Thyroid gland (tissue), 4 donors: ENCODE data around the gene C16orf86. TPM values are rescaled to one million over a fixed set of nuclear protein-coding genes. Genes with fewer than 3 reads are reported as not detected.
"Not testable (repeated sequence)": the region's sequence is repeated elsewhere in the genome, so short reads cannot be mapped to it uniquely, and the experiment has no call there.

Source experiments
- DNase-seq, 2 donors: peaks; one replicate each; pipeline ENCODE4 v3.0.0-alpha.2; 2019
- H3K27ac ChIP-seq, 3 donors: fragments of 200-600 bp; sonication (generic); 1 replicate in 2 of 3; 2 replicates in 1 of 3; pipeline ENCODE4 v1.5.1; 2016 to 2019; ENCODE audit warnings: mild to moderate bottlenecking in 1 of 3, moderate library complexity in 1 of 3
- H3K27me3 ChIP-seq: fragments of 200-600 bp; sonication (generic); one replicate; pipeline ENCODE4 v1.5.1; 2019
- H3K36me3 ChIP-seq, 2 donors: fragments of 200-600 bp; sonication (generic); one replicate each; pipeline ENCODE4 v1.5.1; 2016 to 2019
- H3K4me1 ChIP-seq, 2 donors: fragments of 200-600 bp; sonication (generic); one replicate each; pipeline ENCODE4 v1.5.1; 2017 to 2019
- H3K4me3 ChIP-seq, 3 donors: fragments of 200-600 bp; sonication (generic); replicated peaks in 1 of 3; 1 replicate in 2 of 3; 2 replicates in 1 of 3; pipeline ENCODE4 v1.5.1; 2016; ENCODE audit warnings: mild to moderate bottlenecking in 1 of 3
- H3K9me3 ChIP-seq: fragments of 200-600 bp; sonication (generic); one replicate; pipeline ENCODE4 v1.5.1; 2017
- CTCF ChIP-seq, 6 experiments: fragments of 200-600 bp in 3 of 6; fragments of 450-650 bp in 3 of 6; sonication (generic) in 3 of 6; IDR thresholded peaks; one replicate each; pipeline ENCODE4 v1.5.1; 2016 to 2019; ENCODE audit warnings: antibody characterized with exemption in 6 of 6, mild to moderate bottlenecking in 2 of 6, inconsistent platforms in 1 of 6, moderate library complexity in 1 of 6
- POLR2A ChIP-seq, 2 donors: fragments of 450-650 bp; IDR thresholded peaks; one replicate each; pipeline ENCODE4 v1.6.1; 2017; ENCODE audit warnings: antibody characterized with exemption in 2 of 2, mild to moderate bottlenecking in 2 of 2, moderate library complexity in 1 of 2
- WGBS, 2 donors: methylation state at CpG; one replicate each; pipeline ENCODE4 v1.1.5; 2017; 5-methylcytosine and 5-hydroxymethylcytosine counted together
- intact Hi-C: fragments of 100-400 bp; cut with DNase I; formaldehyde crosslinking; loops from one replicate; pipeline ENCODE4 v1.15.1; 2023
- total RNA-seq, 4 donors: library from RNA; depleted of rRNA; stranded (reverse); fragments of >200 nt; gene quantifications; one replicate each; pipeline ENCODE4 v1.2.3, GENCODE V29; 2016

Gene C16orf86
- total RNA-seq, 4 donors from 2014 or later = 3.9 to 10.7 (median 6.9) TPM

- no peaks in the 10 kb centered on the region for H3K9me3 ChIP-seq
- H3K27ac ChIP-seq = no peak overlapping the region
- no peak for DNase-seq
- no peak overlapping the region for H3K4me3 ChIP-seq
- intact Hi-C loops = loop anchor here (5.0 kb wide), 1 partner anchor 124 kb away; no protein-coding TSS in a partner anchor
- peaks cover 26 to 43% of the 10 kb centered on the region in 2 donors for H3K4me1 ChIP-seq
- WGBS, 2 donors = 93 to 94% methylated on average over 12 of the region's 12 CpGs
- no peaks in the 10 kb centered on the region for H3K27me3 ChIP-seq
- TF ChIP-seq POLR2A (IDR thresholded peaks at IDR 0.05) = no peak
- TF ChIP-seq CTCF (IDR thresholded peaks at IDR 0.05) = no peak
- H3K36me3 ChIP-seq = no peaks in the 10 kb centered on the region
Measured at GRCh38 chr16:67678354-67679023, 11.9 kb downstream of the C16orf86 start.

GRCh38 chr16:67679935-67680897 is 13.6 kb downstream of the C16orf86 start:
- no peak for DNase-seq
- Histone ChIP-seq H3K36me3 (no peaks in the 10 kb centered on the region), H3K4me3 (no peak overlapping the region), H3K27me3 (no peaks in the 10 kb centered on the region), H3K27ac (no peak overlapping the region), H3K4me1 (peaks cover 13 to 39% of the 10 kb centered on the region in 2 donors), H3K9me3 (no peaks in the 10 kb centered on the region)
- 91 to 97% methylated on average over 10 of the region's 10 CpGs for WGBS, 2 donors
- intact Hi-C loops = loop anchor here (5.0 kb wide), 1 partner anchor 122 kb away; no protein-coding TSS in a partner anchor
- TF ChIP-seq CTCF (IDR thresholded peaks at IDR 0.05) = no peak
- TF ChIP-seq POLR2A (IDR thresholded peaks at IDR 0.05) = no peak

- Histone ChIP-seq H3K27me3 (no peaks in the 10 kb centered on the region), H3K9me3 (no peaks in the 10 kb centered on the region), H3K4me1 (peaks cover 15 to 28% of the 10 kb centered on the region in 2 donors), H3K27ac (no peak overlapping the region), H3K4me3 (no peak overlapping the region), H3K36me3 (no peaks in the 10 kb centered on the region)
- WGBS, 2 donors = 96 to 98% methylated on average over 4 of the region's 4 CpGs
- intact Hi-C loops = no loop called here
- no peak for DNase-seq
- TF ChIP-seq CTCF (IDR thresholded peaks at IDR 0.05) (no peak), POLR2A (IDR thresholded peaks at IDR 0.05) (no peak)
Measured at GRCh38 chr16:67683767-67684166, 17.2 kb downstream of the C16orf86 start.

GRCh38 chr16:67685388-67686112 is 18.9 kb downstream of the C16orf86 start:
- peak; percentile 76 to 81 for DNase-seq
- TF ChIP-seq CTCF (IDR thresholded peaks at IDR 0.05) = no peak
- no peak for TF ChIP-seq POLR2A (IDR thresholded peaks at IDR 0.05)
- Histone ChIP-seq H3K9me3 (no peaks in the 10 kb centered on the region), H3K4me3 (no peak overlapping the region), H3K27ac (peak overlapping the region in 2 of 3 donors; percentile 40 to 61), H3K4me1 (peaks cover 15 to 28% of the 10 kb centered on the region in 2 donors), H3K27me3 (no peaks in the 10 kb centered on the region), H3K36me3 (no peaks in the 10 kb centered on the region)
- WGBS, 2 donors = 54 to 65% methylated on average over 14 to 17 of the region's 17 CpGs
- intact Hi-C loops = no loop called here

GRCh38 chr16:67693517-67694285 is 27.1 kb downstream of the C16orf86 start:
- H3K4me3 ChIP-seq, H3K27ac ChIP-seq, DNase-seq, intact Hi-C loops, H3K9me3 ChIP-seq, H3K27me3 ChIP-seq, H3K36me3 ChIP-seq: not testable (repeated sequence)
- 95 to 96% methylated on average over 8 of the region's 8 CpGs for WGBS, 2 donors
- H3K4me1 ChIP-seq = peaks cover 6 to 12% of the 10 kb centered on the region in 2 donors
